ENCODE measurements around the gene SLC35B2.

SLC35B2 gene

DNA sequence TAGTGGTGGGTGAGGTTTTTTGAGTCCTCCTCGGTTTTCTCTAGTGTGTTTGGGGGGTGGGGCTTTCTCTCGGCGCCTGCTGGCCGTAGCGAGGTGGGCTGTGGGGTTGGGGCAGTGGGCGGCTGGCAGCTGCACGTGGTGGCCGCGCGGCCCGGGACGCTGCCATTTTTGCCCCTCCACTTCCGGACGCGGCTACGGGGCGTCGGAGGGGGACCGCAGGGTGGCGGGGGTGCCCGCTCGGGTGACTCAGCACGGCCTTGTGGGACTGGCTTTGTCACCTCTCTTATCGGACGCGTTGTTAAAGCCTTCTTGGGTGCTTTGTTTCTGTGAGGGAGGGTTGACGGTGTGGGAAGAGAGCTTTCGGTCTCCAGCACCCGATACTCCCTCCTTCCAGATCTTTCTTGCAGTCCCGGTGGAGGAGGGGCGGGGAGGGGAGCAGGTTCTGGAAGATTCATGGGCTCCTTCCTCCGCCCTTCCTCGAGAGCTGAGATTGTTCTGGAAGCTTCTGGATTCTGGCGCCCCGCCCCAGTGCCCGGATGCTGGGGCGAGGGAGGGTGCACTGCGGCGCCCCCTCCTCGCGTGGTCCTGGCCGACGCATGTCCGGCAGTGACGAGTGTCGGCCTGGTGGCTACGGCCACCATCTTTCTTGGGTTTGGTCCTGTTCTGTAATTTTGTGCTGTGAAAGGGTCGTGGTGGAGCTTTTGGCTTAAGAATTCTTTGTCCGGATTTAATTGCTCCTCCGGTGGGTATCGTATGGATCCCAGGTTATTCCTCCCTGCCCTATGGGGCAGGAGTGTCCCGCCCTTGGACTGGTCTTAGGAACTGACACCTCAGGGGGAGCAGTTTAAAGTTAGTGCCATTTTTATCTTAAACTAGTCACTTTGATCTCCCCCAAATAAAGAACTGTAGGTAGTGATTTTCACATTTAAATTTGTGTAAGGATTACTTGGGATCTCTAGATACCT lies 9.7 kb downstream of the SLC35B2 start:
- TF ChIP-seq POLR2AphosphoS5 (IDR thresholded peaks at IDR 0.05; ENCODE audit: low read depth, low read length), result 0 out of 2 replicates have a peak, but pooled peaks have one; percentile 36
- no peak for TF ChIP-seq FOXP2 (optimal IDR thresholded peaks at IDR 0.05; ENCODE audit: borderline replicate concordance, extremely low read depth, extremely low read length, insufficient read depth)
- TF ChIP-seq, protein P1, sequence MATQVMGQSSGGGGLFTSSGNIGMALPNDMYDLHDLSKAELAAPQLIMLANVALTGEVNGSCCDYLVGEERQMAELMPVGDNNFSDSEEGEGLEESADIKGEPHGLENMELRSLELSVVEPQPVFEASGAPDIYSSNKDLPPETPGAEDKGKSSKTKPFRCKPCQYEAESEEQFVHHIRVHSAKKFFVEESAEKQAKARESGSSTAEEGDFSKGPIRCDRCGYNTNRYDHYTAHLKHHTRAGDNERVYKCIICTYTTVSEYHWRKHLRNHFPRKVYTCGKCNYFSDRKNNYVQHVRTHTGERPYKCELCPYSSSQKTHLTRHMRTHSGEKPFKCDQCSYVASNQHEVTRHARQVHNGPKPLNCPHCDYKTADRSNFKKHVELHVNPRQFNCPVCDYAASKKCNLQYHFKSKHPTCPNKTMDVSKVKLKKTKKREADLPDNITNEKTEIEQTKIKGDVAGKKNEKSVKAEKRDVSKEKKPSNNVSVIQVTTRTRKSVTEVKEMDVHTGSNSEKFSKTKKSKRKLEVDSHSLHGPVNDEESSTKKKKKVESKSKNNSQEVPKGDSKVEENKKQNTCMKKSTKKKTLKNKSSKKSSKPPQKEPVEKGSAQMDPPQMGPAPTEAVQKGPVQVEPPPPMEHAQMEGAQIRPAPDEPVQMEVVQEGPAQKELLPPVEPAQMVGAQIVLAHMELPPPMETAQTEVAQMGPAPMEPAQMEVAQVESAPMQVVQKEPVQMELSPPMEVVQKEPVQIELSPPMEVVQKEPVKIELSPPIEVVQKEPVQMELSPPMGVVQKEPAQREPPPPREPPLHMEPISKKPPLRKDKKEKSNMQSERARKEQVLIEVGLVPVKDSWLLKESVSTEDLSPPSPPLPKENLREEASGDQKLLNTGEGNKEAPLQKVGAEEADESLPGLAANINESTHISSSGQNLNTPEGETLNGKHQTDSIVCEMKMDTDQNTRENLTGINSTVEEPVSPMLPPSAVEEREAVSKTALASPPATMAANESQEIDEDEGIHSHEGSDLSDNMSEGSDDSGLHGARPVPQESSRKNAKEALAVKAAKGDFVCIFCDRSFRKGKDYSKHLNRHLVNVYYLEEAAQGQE (IDR thresholded peaks at IDR 0.05; ENCODE audit: insufficient read depth in 1 of 2, low read depth in 2 of 2, low read length in 2 of 2), result peak in 1 of 2 experiments; percentile 33; a peak in 2 of 4 replicates
- TF ChIP-seq TAF1 (IDR thresholded peaks at IDR 0.05; ENCODE audit: borderline replicate concordance, insufficient read depth, low read length), result no peak; the same call in 1 of the 2 replicates
- 0 out of 2 replicates have a peak, but pooled peaks have one; percentile 7 for TF ChIP-seq SIN3A (IDR thresholded peaks at IDR 0.05; ENCODE audit: borderline replicate concordance, insufficient read depth, low read length)

DNA sequence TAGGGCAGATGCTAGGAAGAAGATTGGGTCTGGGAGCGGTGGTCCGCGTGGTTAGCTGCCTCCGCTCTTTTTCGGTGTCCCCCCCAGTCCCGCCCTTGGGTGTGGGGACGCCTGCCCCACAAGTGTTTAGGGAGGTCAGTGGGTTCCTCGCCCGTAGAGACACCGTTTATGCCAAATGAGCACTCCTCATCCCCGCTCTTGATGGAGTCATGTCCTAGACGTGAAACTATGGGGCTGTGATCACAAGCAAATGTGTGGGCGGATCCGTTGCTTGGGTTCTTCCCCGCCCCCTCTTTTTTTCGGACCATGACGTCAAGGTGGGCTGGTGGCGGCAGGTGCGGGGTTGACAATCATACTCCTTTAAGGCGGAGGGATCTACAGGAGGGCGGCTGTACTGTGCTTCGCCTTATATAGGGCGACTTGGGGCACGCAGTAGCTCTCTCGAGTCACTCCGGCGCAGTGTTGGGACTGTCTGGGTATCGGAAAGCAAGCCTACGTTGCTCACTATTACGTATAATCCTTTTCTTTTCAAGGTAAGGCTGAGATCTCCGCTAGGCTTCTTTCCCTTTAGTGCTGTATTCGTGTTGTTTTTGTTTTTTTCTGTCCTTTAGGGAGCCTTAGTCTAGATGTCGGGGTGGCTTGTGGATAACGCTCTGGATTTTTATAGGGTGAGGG lies 10.5 kb downstream of the SLC35B2 start, which contains the start of gene HSP90AB1:
Gene HSP90AB1, plus strand, starts transcription at position 439 of the 675 bp plus-strand sequence. CDS start 1,529 bp downstream, outside the sequence.
- TF ChIP-seq, protein P1 (IDR thresholded peaks at IDR 0.05; ENCODE audit: insufficient read depth in 1 of 2, low read depth in 2 of 2, low read length in 2 of 2), result peak; percentile 46 to 80; a peak in 3 of 4 replicates
- TF ChIP-seq SIN3A (IDR thresholded peaks at IDR 0.05; ENCODE audit: borderline replicate concordance, insufficient read depth, low read length) (peak; percentile 93; the same call in 1 of the 2 replicates), FOXP2 (optimal IDR thresholded peaks at IDR 0.05; ENCODE audit: borderline replicate concordance, extremely low read depth, extremely low read length, insufficient read depth) (no peak), TAF1 (IDR thresholded peaks at IDR 0.05; ENCODE audit: borderline replicate concordance, insufficient read depth, low read length) (peak; percentile 100), POLR2AphosphoS5 (IDR thresholded peaks at IDR 0.05; ENCODE audit: low read depth, low read length) (peak; percentile 100)

DNA sequence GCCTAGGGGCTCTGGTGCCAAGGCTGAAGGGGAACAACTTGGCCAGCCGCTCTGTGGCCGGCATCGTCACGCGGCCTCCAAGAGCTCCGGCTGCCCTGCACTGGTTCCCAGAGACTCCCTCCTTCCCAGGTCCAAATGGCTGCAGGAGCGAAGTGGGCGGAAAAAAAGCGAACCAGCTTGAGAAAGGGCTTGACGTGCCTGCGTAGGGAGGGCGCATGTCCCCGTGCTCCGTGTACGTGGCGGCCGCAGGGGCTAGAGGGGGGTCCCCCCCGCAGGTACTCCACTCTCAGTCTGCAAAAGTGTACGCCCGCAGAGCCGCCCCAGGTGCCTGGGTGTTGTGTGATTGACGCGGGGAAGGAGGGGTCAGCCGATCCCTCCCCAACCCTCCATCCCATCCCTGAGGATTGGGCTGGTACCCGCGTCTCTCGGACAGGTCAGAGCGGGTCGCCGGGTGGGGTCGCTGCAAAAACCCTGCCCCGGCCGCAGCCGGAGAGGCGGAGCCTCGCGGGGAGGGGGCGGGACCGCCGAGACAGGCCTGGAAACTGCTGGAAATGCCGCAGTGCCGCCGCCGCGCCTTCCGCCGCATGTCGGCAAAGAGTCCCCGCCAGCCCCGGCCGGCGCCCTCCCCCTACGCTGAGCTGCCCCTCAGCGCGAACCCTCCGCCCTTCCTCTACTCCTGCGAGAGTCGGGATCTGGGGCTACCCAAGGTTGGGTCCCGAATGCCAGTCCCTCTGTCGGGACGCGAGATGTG lies 11.2 kb downstream of the SLC35B2 start:
- TF ChIP-seq, protein P1 (IDR thresholded peaks at IDR 0.05; ENCODE audit: insufficient read depth in 1 of 2, low read depth in 2 of 2, low read length in 2 of 2), result no peak
- peak; percentile 64; the same call in 1 of the 2 replicates for TF ChIP-seq TAF1 (IDR thresholded peaks at IDR 0.05; ENCODE audit: borderline replicate concordance, insufficient read depth, low read length)

DNA sequence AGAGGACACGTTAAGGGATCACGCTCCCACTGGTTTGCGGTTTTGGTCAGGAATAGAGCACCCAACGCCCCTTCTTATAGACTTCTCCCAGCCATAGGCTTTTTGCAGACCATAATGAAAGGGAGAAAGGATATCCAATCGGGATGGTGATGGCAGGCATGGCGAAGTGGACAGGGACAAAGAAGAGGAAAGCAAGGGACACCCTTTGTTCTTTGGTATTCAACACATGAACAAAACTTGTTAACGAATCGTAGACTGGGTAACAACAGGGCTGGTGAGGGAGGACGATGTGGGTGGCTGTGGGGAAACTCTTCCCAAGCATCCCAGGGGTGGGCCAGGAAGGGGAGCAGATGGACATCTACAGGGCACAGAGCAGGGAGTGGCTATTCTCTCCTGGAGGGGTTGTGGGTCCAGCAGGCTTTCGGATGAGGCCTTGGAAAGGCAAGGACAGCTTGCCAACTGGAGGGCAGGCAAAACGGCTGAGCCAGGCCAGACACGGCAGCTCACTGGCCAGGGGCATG lies 11.9 kb downstream of the SLC35B2 start:
- TF ChIP-seq FOXP2 (optimal IDR thresholded peaks at IDR 0.05; ENCODE audit: borderline replicate concordance, extremely low read depth, extremely low read length, insufficient read depth) (no peak), POLR2AphosphoS5 (IDR thresholded peaks at IDR 0.05; ENCODE audit: low read depth, low read length) (no peak), SIN3A (IDR thresholded peaks at IDR 0.05; ENCODE audit: borderline replicate concordance, insufficient read depth, low read length) (no peak), TAF1 (IDR thresholded peaks at IDR 0.05; ENCODE audit: borderline replicate concordance, insufficient read depth, low read length) (no peak)
- TF ChIP-seq, protein P1 (IDR thresholded peaks at IDR 0.05; ENCODE audit: insufficient read depth in 1 of 2, low read depth in 2 of 2, low read length in 2 of 2), result no peak

Measured in PFSK-1 (cell line).